ENCODE measurements around the gene SLC25A12. TPM values are rescaled to one million over a fixed set of nuclear protein-coding genes. Genes with fewer than 3 reads are reported as not detected.

SLC25A12 gene
- total RNA-seq, 2 experiments from 2014 or later, result 16.2 to 18.3 TPM

DNA sequence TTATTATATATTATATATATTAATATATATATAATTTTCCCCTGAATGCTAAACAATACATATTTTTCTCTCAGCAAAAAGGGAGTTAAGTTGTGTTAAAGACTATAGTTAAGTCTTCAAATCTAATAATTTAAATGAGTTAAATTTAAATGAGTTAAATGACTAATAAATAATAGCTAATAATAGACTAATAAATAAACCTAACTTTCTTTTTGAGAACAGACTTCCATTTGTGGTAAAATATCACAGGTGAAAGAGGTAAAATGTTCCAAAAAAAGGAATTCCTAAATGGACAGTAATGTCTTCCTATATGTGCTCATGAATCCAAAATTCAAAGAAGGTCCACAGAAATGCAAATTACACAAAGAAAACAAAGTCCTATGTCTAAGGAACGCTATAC is 74.6 kb downstream of the SLC25A12 start:
- H3K9me3 Mint-ChIP-seq, result no peaks in the 10 kb centered on the region
- H3K27ac Mint-ChIP-seq, result no peak overlapping the region
- POLR2A ChIA-PET, result interaction anchor here (0.6 to 0.7 kb wide), 2 partner anchors 230 to 241 kb away, joined by 3 read pairs; no protein-coding TSS in a partner anchor
- TF ChIP-seq, protein P1, sequence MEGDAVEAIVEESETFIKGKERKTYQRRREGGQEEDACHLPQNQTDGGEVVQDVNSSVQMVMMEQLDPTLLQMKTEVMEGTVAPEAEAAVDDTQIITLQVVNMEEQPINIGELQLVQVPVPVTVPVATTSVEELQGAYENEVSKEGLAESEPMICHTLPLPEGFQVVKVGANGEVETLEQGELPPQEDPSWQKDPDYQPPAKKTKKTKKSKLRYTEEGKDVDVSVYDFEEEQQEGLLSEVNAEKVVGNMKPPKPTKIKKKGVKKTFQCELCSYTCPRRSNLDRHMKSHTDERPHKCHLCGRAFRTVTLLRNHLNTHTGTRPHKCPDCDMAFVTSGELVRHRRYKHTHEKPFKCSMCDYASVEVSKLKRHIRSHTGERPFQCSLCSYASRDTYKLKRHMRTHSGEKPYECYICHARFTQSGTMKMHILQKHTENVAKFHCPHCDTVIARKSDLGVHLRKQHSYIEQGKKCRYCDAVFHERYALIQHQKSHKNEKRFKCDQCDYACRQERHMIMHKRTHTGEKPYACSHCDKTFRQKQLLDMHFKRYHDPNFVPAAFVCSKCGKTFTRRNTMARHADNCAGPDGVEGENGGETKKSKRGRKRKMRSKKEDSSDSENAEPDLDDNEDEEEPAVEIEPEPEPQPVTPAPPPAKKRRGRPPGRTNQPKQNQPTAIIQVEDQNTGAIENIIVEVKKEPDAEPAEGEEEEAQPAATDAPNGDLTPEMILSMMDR (IDR thresholded peaks at IDR 0.05), result no peak
- intact Hi-C loops (cut with micrococcal nuclease), result no loop called here
- CTCF ChIA-PET, result interaction anchor here (1.8 kb wide), 1 partner anchor 9 kb away, joined by 6 read pairs; no protein-coding TSS in a partner anchor
- H3K36me3 Mint-ChIP-seq (ENCODE audit: low read depth), result no peaks in the 10 kb centered on the region
- no peak for ATAC-seq
- no peak overlapping the region for H3K4me3 Mint-ChIP-seq
- H3K27me3 Mint-ChIP-seq, result no peaks in the 10 kb centered on the region
- no peak for DNase-seq
- no peaks in the 10 kb centered on the region for H3K4me1 Mint-ChIP-seq (ENCODE audit: low read depth)

DNA sequence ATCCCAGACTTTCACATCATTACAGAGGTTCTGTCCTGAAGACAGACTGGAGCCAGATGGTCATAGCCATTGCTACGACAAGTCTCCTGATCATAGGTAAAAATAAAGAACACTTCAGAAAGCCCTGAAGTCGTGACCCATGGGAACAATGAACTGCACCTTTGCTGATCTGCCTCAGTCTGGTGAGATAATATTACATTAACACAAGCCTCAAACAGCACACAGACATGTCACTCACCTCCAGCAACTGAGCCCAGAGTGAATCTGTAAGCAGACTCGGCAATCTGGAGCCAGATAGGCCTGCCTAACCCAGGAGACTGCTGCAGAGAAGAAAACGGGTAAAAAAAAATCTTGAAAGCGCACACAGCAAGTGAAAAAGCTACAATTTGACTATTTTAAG is 79.2 kb downstream of the SLC25A12 start:
- ChIA-PET CTCF (no interaction called here), POLR2A (no interaction called here)
- intact Hi-C loops (cut with micrococcal nuclease), result loop anchor here (5.0 kb wide), 1 partner anchor 287 kb away; the partner anchor contains the start of gene DLX2
- H3K27me3 Mint-ChIP-seq, result no peaks in the 10 kb centered on the region
- no peak overlapping the region for H3K4me3 Mint-ChIP-seq
- no peaks in the 10 kb centered on the region for H3K9me3 Mint-ChIP-seq
- no peaks in the 10 kb centered on the region for H3K4me1 Mint-ChIP-seq (ENCODE audit: low read depth)
- peaks cover 6% of the 10 kb centered on the region for H3K36me3 Mint-ChIP-seq (ENCODE audit: low read depth)
- TF ChIP-seq, protein P1 (IDR thresholded peaks at IDR 0.05), result no peak
- DNase-seq (no peak), ATAC-seq (no peak)
- no peak overlapping the region for H3K27ac Mint-ChIP-seq

DNA sequence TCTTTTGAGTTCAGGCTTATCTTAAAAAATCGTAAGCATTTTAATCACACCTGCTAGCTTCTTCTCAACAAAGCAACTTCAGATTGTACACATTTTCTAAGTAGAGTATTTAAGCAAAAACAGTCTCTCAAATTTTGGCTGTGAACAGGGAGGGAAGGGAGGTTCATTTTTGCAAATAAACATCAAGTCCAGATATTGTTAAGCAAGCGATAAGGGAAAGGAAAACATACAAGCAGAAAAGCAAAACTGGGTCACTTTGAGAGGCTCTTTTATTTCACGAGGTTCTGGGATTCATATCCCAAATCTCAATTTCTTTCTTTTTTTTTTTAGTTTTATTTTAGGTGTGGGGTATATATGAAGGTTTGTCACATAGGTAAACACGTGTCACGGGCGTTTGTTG is 79.9 kb downstream of the SLC25A12 start:
- intact Hi-C loops (cut with micrococcal nuclease), result loop anchor here (5.0 kb wide), 1 partner anchor 288 kb away; the partner anchor contains the start of gene DLX2
- CTCF ChIA-PET, result no interaction called here

DNA sequence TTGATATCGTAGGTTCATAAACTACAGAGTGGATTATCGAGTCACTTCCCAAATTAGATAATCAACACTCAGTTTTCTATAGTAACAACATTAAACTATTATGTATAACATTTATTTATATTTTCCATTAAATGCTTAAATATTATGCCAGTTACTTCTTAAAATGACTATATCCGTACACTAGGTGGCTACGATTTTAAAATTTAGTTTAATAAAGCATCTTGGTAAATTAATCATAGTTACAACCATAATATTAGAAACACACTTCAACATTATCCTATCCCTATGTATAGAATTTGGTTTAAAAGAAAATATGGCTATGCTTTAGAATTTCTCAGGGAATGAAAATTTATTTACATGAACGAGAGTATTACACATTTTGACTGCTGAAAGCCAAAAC is 80.3 kb downstream of the SLC25A12 start:
- H3K9me3 Mint-ChIP-seq, result no peaks in the 10 kb centered on the region
- no peak for DNase-seq
- CTCF ChIA-PET, result no interaction called here
- POLR2A ChIA-PET, result no interaction called here
- intact Hi-C loops (cut with micrococcal nuclease), result loop anchor here (5.0 kb wide), 1 partner anchor 289 kb away; the partner anchor contains the start of gene DLX2
- H3K4me3 Mint-ChIP-seq, result no peak overlapping the region
- TF ChIP-seq, protein P1 (IDR thresholded peaks at IDR 0.05), result no peak
- H3K27me3 Mint-ChIP-seq, result no peaks in the 10 kb centered on the region
- no peak overlapping the region for H3K27ac Mint-ChIP-seq
- peaks cover 14% of the 10 kb centered on the region for H3K36me3 Mint-ChIP-seq (ENCODE audit: low read depth)
- H3K4me1 Mint-ChIP-seq (ENCODE audit: low read depth), result no peaks in the 10 kb centered on the region
- ATAC-seq, result no peak

More for the DNA sequence above, 79.9 kb downstream of the SLC25A12 start:
- Mint-ChIP-seq H3K9me3 (no peaks in the 10 kb centered on the region), H3K27ac (no peak overlapping the region), H3K4me3 (no peak overlapping the region), H3K36me3 (ENCODE audit: low read depth) (peaks cover 10% of the 10 kb centered on the region), H3K27me3 (no peaks in the 10 kb centered on the region), H3K4me1 (ENCODE audit: low read depth) (no peaks in the 10 kb centered on the region)
- POLR2A ChIA-PET, result no interaction called here
- TF ChIP-seq, protein P1 (IDR thresholded peaks at IDR 0.05), result no peak
- ATAC-seq (no peak), DNase-seq (no peak)

DNA sequence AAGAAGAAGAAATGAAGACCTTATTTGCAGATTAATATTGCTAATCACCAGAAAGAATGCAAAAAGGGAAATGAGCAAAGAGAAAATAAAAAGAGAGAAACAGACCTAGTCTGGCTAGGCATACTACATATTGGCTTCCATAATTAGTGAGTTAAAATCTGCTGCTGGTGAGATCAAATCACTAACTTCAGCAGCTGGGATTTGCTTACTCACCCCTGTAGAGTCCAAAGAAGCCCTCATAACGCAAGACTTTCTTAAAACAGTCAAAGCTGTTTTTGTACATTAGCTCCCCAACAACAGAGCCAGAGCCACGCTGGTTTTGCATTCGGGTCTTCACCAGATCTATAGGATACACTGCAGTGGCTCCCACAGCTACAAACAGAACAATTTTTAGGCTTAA is 80.9 kb downstream of the SLC25A12 start:
- TF ChIP-seq, protein P1 (IDR thresholded peaks at IDR 0.05), result no peak
- Mint-ChIP-seq H3K4me3 (no peak overlapping the region), H3K9me3 (no peaks in the 10 kb centered on the region), H3K36me3 (ENCODE audit: low read depth) (peaks cover 14% of the 10 kb centered on the region), H3K27ac (no peak overlapping the region), H3K4me1 (ENCODE audit: low read depth) (no peaks in the 10 kb centered on the region), H3K27me3 (no peaks in the 10 kb centered on the region)
- DNase-seq (no peak), ATAC-seq (no peak)
- intact Hi-C loops (cut with micrococcal nuclease), result loop anchor here (5.0 kb wide), 1 partner anchor 289 kb away; the partner anchor contains the start of gene DLX2
- ChIA-PET POLR2A (interaction anchor here (0.9 kb wide), 1 partner anchor 397 kb away, joined by 3 read pairs; no protein-coding TSS in a partner anchor), CTCF (interaction anchor here (0.7 to 0.9 kb wide), 2 partner anchors 16 to 28 kb away, joined by 3 read pairs; no protein-coding TSS in a partner anchor)
